ENCODE results near the gene EXOC6.

EXOC6 gene

GRCh38 chr10:92848441-92849233 lies at the start of gene EXOC6:
TSS of gene EXOC6 (plus strand) at chr10:92848520. CDS start at chr10:92848534, 14 bp downstream.
- DNase-seq: peak in 1 of 2 experiments; percentile 75

GRCh38 chr10:92799568-92799967 lies 48.8 kb upstream of the EXOC6 start:
- DNase-seq: no peak

GRCh38 chr10:92800134-92800733 lies 48.1 kb upstream of the EXOC6 start:
- DNase-seq: no peak

GRCh38 chr10:92801978-92802872 lies 46.1 kb upstream of the EXOC6 start:
- no peak for DNase-seq

GRCh38 chr10:92809840-92810239 lies 38.5 kb upstream of the EXOC6 start:
- no peak for DNase-seq

- DNase-seq: no peak
These were observed 37.3 kb upstream of the EXOC6 start for GRCh38 chr10:92810934-92811532.

- DNase-seq: no peak
These were observed 36.3 kb upstream of the EXOC6 start for GRCh38 chr10:92811986-92812385.

GRCh38 chr10:92813979-92814378 lies 34.3 kb upstream of the EXOC6 start:
- DNase-seq: no peak

- DNase-seq: no peak
These were observed 33.5 kb upstream of the EXOC6 start for GRCh38 chr10:92814790-92815189.

GRCh38 chr10:92816091-92816531 lies 32.2 kb upstream of the EXOC6 start:
- DNase-seq: no peak

- DNase-seq: no peak
These were observed 26.2 kb upstream of the EXOC6 start for GRCh38 chr10:92822060-92822634.

- DNase-seq: no peak
These were observed 25.4 kb upstream of the EXOC6 start for GRCh38 chr10:92822964-92823363.

GRCh38 chr10:92826061-92826460 lies 22.3 kb upstream of the EXOC6 start:
- no peak for DNase-seq

- DNase-seq: no peak
These were observed 21.8 kb upstream of the EXOC6 start for GRCh38 chr10:92826504-92826903.

- no peak for DNase-seq
These were observed 19.1 kb upstream of the EXOC6 start for GRCh38 chr10:92829042-92829785.

GRCh38 chr10:92829786-92830377 lies 18.4 kb upstream of the EXOC6 start:
- DNase-seq: no peak

- DNase-seq: no peak
These were observed 17.6 kb upstream of the EXOC6 start for GRCh38 chr10:92830478-92831389.

GRCh38 chr10:92832121-92832520 lies 16.2 kb upstream of the EXOC6 start:
- DNase-seq: no peak

GRCh38 chr10:92832998-92833650 lies 15.2 kb upstream of the EXOC6 start:
- no peak for DNase-seq

GRCh38 chr10:92834331-92834730 lies 14.0 kb upstream of the EXOC6 start:
- DNase-seq: no peak
